ENCODE data around the gene PLIN5.

The PLIN5 gene

GRCh38 chr19:4506449-4507149 is 28.4 kb downstream of the PLIN5 start:
- in situ Hi-C loops (cut with HindIII; ENCODE audit: low sequenced_read_pairs) = no loop called here

- in situ Hi-C loops (cut with HindIII; ENCODE audit: low sequenced_read_pairs) = no loop called here
Observed at GRCh38 chr19:4505570-4506448, 29.2 kb downstream of the PLIN5 start.

GRCh38 chr19:4504891-4505569 is 30.0 kb downstream of the PLIN5 start:
- in situ Hi-C loops (cut with HindIII; ENCODE audit: low sequenced_read_pairs) = no loop called here

GRCh38 chr19:4504297-4504701 is 30.7 kb downstream of the PLIN5 start:
- in situ Hi-C loops (cut with HindIII; ENCODE audit: low sequenced_read_pairs) = no loop called here

- in situ Hi-C loops (cut with HindIII; ENCODE audit: low sequenced_read_pairs) = no loop called here
Observed at GRCh38 chr19:4503825-4504170, 31.2 kb downstream of the PLIN5 start.

- in situ Hi-C loops (cut with HindIII; ENCODE audit: low sequenced_read_pairs) = no loop called here
Observed at GRCh38 chr19:4503132-4503824, 31.7 kb downstream of the PLIN5 start.

- in situ Hi-C loops (cut with HindIII; ENCODE audit: low sequenced_read_pairs) = no loop called here
Observed at GRCh38 chr19:4502282-4503131, 32.5 kb downstream of the PLIN5 start.

- in situ Hi-C loops (cut with HindIII; ENCODE audit: low sequenced_read_pairs) = no loop called here
Observed at GRCh38 chr19:4501691-4502090, 33.3 kb downstream of the PLIN5 start.

GRCh38 chr19:4500841-4501591 is 34.0 kb downstream of the PLIN5 start:
- in situ Hi-C loops (cut with HindIII; ENCODE audit: low sequenced_read_pairs) = no loop called here

- in situ Hi-C loops (cut with HindIII; ENCODE audit: low sequenced_read_pairs) = no loop called here
Observed at GRCh38 chr19:4499855-4500254, 35.2 kb downstream of the PLIN5 start.

- in situ Hi-C loops (cut with HindIII; ENCODE audit: low sequenced_read_pairs) = no loop called here
Observed at GRCh38 chr19:4499318-4499717, 35.7 kb downstream of the PLIN5 start.

GRCh38 chr19:4498694-4499093 is 36.3 kb downstream of the PLIN5 start:
- in situ Hi-C loops (cut with HindIII; ENCODE audit: low sequenced_read_pairs) = no loop called here

GRCh38 chr19:4497770-4498389 is 37.1 kb downstream of the PLIN5 start:
- in situ Hi-C loops (cut with HindIII; ENCODE audit: low sequenced_read_pairs) = no loop called here

- in situ Hi-C loops (cut with HindIII; ENCODE audit: low sequenced_read_pairs) = no loop called here
Observed at GRCh38 chr19:4496304-4496703, 38.7 kb downstream of the PLIN5 start.

- in situ Hi-C loops (cut with HindIII; ENCODE audit: low sequenced_read_pairs) = no loop called here
Observed at GRCh38 chr19:4495471-4495870, 39.6 kb downstream of the PLIN5 start.

- in situ Hi-C loops (cut with HindIII; ENCODE audit: low sequenced_read_pairs) = no loop called here
Observed at GRCh38 chr19:4494691-4495064, 40.3 kb downstream of the PLIN5 start.

- in situ Hi-C loops (cut with HindIII; ENCODE audit: low sequenced_read_pairs) = no loop called here
Observed at GRCh38 chr19:4493929-4494690, 40.9 kb downstream of the PLIN5 start.

Data from DLD1 (cell line).